NK-92 (cell line): ENCODE measurements around the gene SERPINE2.

Experiments
- DNase-seq: peaks from one replicate; lab custom pipeline; 2025; ENCODE audit not compliant: unreplicated experiment; lab: John Stamatoyannopoulos, UW

Gene SERPINE2

DNA sequence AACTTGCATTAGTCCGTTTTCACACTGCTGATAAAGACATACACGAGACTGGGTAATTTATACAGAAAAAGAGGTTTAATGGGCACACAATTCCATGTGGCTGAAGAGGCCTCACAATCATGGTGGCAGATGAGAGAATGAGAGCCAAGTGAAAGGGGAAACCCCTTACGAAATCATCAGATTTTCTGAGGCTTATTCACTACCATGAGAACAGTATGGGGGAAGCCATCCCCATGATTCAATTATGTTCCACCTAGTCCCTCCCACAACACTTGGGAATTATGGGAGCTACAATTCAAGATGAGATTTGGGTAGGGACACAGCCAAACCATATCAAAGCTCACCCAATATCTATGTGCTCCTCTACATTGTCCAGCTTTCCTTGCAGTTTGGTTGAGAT lies 16.0 kb upstream of the SERPINE2 start:
- DNase-seq: no peak

DNA sequence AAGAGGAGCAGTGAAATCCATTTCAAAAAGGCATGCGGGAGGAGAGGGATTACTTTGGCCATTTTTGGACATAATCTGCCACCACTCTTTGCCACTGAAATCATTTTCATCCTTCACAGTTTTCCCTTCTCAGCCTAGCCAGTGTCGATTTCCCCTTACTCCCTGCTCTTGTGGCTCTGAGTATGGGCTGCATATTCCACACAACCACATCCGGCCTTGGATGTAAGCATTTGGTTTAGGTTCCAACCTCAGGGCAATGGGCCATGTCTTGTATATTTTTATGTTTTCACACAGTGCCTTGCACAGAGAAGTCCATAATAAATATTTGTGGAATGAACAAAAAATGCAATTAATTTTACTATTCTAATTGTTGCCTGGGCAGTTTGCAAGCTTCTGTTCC lies 7.7 kb upstream of the SERPINE2 start:
- no peak for DNase-seq

DNA sequence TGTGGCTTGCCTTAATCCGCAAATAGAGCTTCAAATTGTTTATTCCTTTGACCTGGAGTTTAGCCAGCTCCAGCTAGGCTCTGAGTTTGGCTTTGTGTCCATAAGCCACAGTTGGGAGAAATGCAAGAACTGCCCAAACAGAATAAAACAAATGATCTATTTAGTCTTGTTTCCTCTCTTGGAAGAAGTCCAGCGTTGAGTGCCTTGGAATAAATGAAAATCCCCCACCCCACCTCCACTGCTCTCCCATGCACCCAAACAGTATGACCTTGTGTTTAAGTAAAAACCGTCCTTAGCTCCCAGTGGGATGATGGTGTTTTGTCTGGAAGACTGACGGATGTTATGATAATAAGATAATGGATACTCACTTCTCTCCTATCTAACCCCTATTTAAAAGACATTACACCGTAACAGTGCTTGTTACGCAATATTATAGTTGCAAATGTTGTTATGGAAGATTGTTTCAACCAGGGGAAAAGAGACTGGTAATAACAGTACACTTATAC lies 3.2 kb upstream of the SERPINE2 start:
- DNase-seq: no peak

DNA sequence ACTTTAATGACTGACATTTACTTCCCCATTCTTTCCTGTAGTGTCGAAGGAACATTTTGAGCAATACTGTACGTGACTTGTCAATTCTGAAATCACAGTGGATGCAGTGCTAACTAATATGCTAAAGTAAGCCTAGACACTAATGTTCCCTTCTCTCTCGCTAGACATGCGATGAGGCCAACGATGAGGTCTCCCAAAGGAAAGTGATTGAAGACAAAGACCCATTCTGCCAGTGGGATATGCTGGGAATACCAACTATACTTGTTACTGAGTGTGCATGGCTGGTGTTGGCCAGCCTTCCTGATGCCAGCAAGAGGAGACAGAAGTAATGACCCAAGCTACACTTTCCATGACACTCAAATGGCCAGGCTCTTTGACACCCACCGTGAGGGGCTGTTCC lies 2.5 kb upstream of the SERPINE2 start:
- DNase-seq: no peak

DNA sequence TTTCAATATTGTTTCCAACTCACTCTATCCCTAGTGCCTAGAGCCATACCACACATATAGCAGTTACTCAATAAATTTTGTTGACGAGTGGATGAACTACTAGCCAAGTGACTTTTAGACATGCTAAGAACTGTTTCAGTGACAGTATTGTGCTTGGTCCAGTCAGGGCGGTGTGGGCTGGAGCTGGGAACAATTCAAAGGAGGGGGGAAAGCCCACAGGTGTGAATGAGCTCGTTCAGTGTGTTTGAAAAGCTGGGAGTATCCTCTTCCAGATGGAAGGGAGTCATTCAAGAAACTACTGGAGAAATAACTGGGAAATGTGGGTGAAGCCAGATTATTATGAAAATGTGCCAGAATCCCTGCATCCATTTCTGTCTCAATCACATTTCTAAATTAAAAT lies 1.7 kb upstream of the SERPINE2 start:
- no peak for DNase-seq

DNA sequence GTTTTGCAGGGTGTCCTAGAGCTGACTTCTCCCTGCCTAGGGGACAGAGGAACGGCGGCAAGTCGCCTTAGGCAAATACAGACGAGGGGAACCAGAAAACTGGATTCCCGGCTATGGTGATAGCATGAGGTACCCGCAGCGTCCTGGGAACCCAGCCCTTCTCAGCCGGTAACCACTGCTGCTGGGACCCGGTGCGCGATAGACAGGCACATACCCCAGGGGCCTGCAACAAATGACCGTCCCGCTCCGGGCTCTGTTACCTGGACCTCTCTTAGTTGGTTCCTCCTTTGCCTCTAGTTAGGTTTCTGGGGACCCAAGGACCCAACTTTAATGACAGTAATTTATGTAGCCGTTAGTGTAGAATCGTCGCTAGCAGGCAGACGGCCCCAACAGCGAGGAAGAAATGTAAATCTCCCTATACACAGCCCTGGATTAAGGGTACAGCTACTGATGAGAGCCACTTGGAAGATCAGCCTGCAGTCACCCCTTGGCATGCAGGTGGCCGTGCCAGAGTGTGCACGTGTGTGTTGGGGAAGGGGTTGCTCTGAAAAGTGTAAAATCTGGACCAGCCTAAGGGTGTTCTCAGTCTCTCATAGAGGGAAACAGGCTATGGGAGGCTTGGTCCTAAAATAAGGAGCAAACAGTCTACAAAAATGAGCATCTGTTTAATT lies 819 bp upstream of the SERPINE2 start:
- no peak for DNase-seq

DNA sequence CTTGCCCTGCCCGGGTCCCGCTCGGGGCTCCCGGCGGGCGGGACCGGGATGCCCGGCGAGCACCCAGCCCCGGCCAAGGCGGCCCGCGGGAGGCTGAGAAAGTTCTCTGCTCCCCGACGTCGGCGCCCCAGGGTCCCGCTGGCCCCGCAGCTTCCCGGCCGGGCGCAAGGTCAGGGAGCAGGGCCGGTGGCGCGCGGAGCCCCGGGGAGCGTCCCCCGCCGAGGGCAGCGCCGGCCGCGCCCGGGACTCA lies 331 bp downstream of the SERPINE2 start:
- DNase-seq: no peak

DNA sequence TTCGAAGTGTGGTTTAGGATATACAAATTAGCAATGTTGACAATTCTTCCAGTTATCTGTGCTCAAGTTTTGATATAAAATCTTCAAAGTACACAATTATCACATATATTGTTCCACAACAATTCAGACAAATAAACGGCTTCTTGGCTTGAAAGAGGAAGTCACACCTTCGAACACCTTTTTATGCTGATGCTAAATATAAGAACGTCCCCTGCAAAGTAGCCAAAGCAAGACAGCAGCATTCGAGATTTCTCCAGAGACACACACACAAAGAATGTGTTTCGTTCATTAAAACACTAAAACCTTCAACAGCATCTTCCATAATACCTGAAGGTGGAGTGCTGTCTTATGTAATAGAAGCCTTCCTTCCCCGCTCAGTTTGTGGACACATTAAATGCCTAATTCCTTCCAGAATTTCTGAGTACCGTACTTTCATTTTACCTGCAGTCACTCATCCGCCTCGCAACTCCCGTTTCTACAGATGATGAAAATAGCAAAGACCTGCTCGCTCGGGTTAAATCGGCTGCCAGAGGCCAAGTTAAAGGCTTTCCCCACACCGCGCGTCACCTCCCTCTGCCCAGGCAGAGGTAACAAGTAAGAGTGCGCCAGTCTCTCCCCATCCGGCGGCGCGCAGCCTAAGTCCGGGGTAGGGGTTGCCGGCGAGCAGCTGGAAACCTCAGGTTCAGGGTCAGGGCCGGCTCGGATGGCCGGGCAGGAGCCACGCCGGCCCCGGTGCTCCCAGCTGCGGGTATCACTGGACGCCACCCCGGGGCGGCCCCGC lies 847 bp downstream of the SERPINE2 start:
- no peak for DNase-seq

DNA sequence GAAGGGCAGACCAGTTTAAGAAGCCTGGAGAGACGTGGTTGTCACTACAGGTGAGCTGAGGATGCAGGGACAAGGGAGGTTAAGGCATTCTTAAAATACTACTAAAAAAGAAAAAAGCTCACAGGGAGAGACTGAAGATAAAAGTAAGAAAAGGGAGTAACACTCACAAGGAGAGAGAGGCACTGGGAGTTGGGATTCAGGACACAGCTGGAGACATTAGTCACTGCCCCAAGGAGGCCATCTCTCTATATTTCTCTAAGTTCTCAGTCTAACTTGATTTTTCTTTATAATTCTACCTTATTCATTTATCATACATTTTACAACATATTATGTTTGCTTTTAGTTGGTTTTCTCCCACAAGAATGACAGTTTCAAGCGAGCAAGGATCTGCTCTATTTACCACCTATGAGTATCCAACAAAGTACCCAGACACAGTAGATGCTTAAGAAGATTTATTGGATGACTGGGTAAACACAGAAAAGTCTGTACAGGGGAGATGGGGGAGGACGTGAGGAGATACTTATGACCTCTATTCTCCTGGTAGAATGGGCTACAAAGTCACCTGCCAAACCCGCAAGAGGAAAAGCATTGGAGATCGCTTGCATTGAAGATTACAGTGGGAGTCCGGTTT lies 2.2 kb downstream of the SERPINE2 start:
- DNase-seq: no peak

DNA sequence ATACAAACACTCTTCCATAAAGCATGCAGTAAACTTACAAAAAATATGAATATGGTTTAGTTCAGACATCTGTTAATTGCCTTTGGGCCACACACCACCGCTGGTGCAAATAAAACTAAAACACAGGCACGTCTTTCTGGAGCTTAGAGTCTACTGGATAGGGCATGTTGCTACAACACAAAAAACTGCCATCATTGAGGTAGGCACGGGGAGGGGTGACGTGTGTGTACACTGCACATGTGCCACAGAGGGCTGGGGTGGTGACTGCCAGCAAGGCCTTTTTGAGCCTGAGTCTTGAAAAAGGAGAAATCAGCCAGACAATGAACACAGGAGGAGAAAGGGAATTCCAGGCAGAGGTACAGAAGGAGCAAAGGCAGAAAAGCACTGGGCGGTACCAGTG lies 5.1 kb downstream of the SERPINE2 start:
- no peak for DNase-seq

DNA sequence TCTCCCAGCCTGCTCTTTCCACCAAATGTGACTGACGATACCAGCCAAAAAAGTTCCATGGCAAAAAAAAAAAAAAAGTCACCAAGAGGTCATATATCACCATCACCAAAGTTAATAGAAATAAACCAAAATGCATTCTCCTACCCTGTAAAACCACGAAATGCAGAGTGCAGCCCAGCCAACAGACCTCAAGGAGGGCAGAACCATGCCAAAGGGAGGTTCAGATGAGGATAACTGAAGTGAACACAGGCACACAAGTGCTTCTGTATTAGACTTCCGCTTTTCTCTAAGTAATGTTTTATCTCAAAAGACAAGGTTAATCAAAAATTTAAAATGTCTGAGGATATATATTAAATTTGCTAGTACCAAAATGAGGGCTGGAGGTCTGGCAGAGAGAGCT lies 5.5 kb downstream of the SERPINE2 start:
- DNase-seq: no peak

DNA sequence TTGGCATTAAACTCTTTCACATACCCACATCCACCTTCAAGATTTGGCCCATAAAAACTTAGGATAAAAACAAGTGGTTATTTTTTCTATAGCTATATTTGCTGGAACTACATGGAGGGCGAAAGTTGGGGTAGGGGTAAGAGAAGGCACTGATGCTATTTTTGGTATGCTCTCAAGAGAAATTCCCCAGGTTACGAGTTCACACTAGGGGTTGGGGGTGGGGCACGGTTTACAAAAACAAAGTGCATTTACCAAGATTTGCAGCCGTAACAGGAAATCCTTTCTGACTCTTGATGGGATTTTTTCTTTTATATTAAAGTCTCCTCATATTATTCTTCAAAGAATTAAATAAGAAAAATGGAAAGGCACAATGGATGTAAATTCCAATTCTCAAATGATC lies 6.8 kb downstream of the SERPINE2 start:
- DNase-seq: no peak

DNA sequence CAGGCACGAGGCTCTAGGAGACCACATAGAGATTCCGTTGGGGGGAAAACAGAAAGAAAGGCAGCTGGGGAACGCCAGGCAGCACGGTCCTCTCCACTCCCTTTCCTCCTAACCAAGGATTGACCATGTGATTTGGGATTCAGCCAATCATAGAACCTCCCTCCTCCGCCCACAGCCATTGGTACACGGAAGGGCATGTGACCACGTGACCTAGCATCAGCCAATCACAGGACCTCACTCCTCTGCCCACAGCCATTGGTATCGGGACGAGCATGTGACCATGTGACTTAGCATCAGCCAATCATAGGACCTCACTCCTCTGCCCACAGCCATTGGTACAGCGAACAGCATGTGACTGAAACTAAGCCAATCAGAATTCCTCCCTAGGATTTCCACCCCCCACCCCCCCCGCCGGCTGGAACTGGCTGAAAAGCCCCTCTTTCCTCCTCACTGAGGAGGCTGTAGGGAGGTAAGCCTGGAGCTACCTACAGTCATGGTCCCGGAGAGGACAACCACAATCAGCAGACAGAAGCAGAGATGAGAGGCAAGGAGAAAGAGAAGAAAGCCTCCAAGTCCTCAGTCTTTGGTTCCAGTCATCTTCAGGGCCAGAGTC lies 7.6 kb downstream of the SERPINE2 start:
- no peak for DNase-seq

DNA sequence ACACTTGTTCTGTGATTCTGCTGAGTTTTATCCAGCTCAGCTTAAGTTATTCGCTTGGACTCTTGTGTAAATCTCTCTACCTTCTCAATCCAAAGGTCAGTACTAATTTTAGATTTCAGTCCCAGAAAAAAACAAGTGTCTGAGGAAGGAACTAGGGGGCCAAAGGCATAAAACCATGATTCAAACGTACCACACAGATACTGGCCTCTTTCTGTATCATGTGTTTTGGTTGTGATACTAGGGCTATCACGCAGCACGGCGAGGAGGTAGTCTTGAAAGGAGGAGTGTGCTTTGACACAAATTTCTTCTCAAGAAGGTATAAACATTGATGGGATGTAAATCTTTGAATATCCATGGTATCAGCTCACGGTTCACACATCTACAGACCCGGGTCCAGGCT lies 8.3 kb downstream of the SERPINE2 start:
- no peak for DNase-seq

DNA sequence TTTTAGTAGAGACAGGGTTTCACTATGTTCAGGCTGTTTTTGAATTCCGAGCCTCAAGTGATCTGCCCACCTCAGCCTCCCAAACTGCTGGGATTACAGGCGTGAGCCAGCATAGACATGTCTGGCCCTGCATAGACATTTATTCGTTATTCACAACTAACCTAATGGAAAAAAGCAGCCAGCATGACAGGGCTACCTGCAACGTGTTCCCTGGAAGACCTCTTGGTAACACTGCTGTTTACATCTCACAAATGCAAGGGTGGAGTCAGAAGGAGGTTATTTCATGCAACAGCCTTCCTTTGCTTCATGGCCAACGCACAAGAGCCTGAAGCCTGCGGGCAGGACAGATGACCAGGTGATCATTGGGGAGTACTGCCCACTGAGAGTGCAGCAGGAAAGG lies 9.2 kb downstream of the SERPINE2 start:
- no peak for DNase-seq

DNA sequence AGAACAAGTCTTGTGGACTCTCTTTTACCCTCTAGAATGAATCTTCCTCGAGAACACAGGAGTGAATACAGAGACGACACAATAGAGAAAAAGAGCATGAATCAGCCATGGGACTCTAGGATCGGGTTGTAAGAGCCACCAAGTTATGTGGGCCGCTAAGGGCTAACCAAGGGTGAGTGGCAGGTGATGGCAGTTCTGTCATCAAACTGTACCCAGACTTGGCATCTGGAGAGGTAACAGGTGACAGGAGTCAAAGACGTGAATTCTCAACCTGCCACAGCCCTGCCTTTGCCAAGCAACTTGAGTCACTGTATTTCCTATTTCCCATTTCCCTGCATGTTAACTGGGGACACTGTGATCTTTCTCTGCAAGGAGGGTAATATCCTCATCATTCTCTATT lies 11.2 kb downstream of the SERPINE2 start:
- DNase-seq: no peak

DNA sequence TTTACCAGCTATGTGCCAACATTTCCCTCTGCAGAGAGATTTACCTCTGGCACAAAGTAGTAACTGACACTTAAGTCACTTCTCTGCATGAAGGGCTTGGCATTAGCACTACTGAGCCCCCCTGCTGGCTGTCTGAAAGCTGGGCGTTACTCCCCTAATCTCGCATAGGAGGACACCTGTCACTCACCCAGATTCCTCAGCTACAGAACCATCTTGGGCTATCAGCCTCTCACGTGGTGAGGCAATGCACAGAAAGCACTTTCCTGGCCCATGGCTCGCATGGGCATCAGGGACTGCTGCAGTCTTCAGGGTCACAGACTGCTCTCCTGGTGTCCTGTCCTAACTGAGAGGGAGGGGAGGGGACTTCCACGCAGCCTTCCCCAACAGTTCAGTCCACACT lies 12.0 kb downstream of the SERPINE2 start:
- DNase-seq: no peak

DNA sequence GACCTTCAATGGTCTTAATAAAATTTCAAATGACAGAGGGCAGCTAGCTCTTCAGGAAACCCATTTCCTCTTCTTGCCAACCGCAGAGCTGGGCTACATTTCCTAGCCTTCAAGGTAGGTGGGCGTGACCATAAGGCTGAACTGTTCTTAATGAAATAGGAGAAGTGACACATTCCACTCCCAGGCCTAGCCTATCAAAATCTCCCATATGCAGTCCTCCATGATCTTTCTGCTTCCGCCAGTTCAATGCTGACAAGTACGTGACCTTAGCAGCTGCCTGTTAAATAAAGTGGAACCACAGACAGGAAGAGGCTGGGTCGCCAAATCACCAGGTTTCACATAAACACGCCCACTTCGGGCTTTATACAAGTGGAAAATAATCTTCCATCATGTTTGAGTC lies 13.2 kb downstream of the SERPINE2 start:
- DNase-seq: no peak

DNA sequence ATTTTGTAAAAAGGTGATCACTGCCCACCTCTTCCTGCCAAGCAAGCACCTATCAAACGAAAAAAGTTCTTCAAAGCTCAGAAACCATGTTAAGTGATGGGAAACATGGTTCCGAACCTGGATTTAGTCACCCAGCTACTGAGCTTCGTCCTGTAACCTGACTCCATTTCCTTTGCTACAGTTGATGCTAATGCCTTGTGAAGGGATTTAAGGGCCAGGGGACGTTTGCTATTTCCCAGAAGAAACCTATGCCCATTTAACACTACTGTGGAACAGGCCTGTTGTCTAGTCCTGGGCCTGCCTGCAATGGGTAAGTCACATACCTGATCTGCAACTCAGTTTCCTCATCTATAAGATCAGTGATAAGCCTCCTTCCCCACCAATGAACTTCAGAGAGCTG lies 14.8 kb downstream of the SERPINE2 start:
- no peak for DNase-seq

DNA sequence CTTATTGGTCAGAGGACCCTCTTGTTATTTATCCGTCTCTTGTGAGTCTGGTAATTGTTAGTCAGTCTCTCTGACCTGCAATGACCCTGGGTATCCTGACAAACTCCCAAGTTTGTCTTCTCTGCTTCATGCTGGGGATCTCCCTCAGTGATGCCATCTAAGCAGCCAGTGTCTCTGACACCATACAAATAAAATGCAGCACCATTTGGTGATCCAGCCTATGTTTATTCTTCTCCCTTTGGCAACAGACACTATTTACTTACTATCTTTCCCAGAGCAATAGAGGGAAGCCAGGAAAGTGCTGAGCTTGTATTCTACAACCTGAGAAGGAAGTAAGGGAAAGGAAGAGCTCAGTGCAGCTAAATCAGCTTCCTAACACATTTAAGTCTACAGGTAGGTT lies 15.9 kb downstream of the SERPINE2 start:
- DNase-seq: no peak

DNA sequence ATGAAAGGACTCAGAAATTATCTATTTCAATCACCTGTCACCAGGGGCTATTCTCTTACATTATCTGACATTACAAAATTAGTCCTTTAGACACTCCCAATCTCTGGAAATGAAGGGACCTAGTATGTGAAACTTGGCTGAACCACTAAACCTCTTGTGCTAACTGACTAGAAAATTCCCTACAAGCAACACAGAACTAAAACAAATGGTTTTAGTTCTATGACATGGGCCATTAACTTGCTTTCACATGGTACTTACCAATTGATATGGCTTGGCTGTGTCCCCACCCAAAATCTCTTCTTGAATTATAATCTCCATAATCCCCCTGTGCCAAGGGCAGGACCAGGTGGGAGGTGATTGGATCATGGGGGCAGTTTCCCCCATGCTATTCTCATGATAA lies 16.6 kb downstream of the SERPINE2 start:
- no peak for DNase-seq

DNA sequence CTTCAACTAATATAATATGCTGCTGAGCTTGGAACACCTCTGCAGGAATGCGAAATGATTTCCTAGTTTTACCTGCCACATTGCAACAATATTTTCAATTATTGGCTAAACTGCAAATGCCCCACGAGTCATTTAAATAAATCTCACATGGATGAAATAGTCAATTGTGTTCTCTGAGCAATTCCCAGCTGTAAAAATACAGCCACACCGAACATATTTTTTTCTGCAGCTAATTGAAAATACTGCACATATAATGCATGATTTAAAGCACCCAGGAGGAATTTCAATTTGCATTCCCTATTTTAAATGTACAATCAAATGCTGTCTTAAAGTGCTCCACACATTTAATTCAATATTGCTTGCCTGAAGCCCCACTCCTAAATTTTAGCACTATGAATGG lies 18.6 kb downstream of the SERPINE2 start:
- DNase-seq: no peak
